Natural killer cell (primary cell): Measurements from ENCODE around the gene ALPI. TPM values are rescaled to one million over a fixed set of nuclear protein-coding genes. Genes with fewer than 3 reads are reported as not detected.
"Not testable (repeated sequence)": the region's sequence is repeated elsewhere in the genome, so short reads cannot be mapped to it uniquely, and the experiment has no call there.

Experiments
- ATAC-seq, 3 donors: fragments of 150-1000 bp in 2 of 3; fragments of 200-7000 bp in 1 of 3; cut with Tn5 transposase; 1 replicate in 1 of 3; 2 replicates in 2 of 3; pipeline ENCODE4 v1.10.0; 2021; ENCODE audit warnings: mild to moderate bottlenecking in 2 of 3, moderate library complexity in 2 of 3
- DNase-seq, 2 donors: peaks; one replicate each; pipeline versions ENCODE4 v3.0.0 to v3.0.0-alpha.2; 2013 to 2021; ENCODE audit warnings: mixed read lengths in 1 of 2
- H3K27ac ChIP-seq: one replicate; pipeline ENCODE4 v1.5.1; 2013; ENCODE audit warnings: mild to moderate bottlenecking, low read length
- H3K27me3 ChIP-seq: one replicate; pipeline ENCODE4 v1.6.1; 2013; ENCODE audit warnings: low read length; ENCODE audit not compliant: control insufficient read depth, insufficient read depth
- H3K36me3 ChIP-seq: one replicate; pipeline ENCODE4 v1.6.1; 2013; ENCODE audit warnings: low read length; ENCODE audit not compliant: control insufficient read depth, insufficient read depth
- H3K4me1 ChIP-seq: one replicate; pipeline ENCODE4 v1.6.1; 2013; ENCODE audit warnings: low read length; ENCODE audit not compliant: control insufficient read depth, insufficient read depth
- H3K4me3 ChIP-seq: one replicate; pipeline ENCODE4 v1.5.1; 2013; ENCODE audit warnings: low read length
- H3K9me3 ChIP-seq: one replicate; pipeline ENCODE4 v1.6.1; 2013; ENCODE audit warnings: low read length; ENCODE audit not compliant: control insufficient read depth, insufficient read depth
- H3K27ac Mint-ChIP-seq, 2 donors: one replicate each; pipeline ENCODE4 v1.8.0; 2022; ENCODE audit warnings: mild to moderate bottlenecking in 2 of 2, mixed read lengths in 2 of 2, moderate library complexity in 1 of 2
- H3K27me3 Mint-ChIP-seq, 2 donors: one replicate each; pipeline ENCODE4 v1.8.0; 2022; ENCODE audit warnings: low read depth in 2 of 2, mixed read lengths in 2 of 2
- H3K36me3 Mint-ChIP-seq: one replicate; pipeline ENCODE4 v1.8.0; 2022; ENCODE audit warnings: mixed read lengths
- H3K4me1 Mint-ChIP-seq, 2 donors: one replicate each; pipeline ENCODE4 v1.8.0; 2022; ENCODE audit warnings: mixed read lengths in 2 of 2
- H3K4me3 Mint-ChIP-seq: one replicate; pipeline ENCODE4 v1.8.0; 2022; ENCODE audit warnings: mild to moderate bottlenecking, moderate library complexity, mixed read lengths
- H3K9me3 Mint-ChIP-seq, 2 donors: one replicate each; pipeline ENCODE4 v1.8.0; 2022; ENCODE audit warnings: mixed read lengths in 2 of 2
- CTCF ChIP-seq: fragments of 200-600 bp; IDR thresholded peaks from one replicate; pipeline ENCODE4 v1.8.0; 2022; ENCODE audit warnings: antibody characterized with exemption
- WGBS: methylation state at CpG from one replicate; pipeline ENCODE4 v1.1.7; 2013; ENCODE audit warnings: missing lambda C conversion rate; ENCODE audit not compliant: insufficient coverage; 5-methylcytosine and 5-hydroxymethylcytosine counted together
- intact Hi-C: fragments of 100-400 bp; cut with micrococcal nuclease; formaldehyde crosslinking; loops from one replicate; pipeline ENCODE4 v1.14.2; 2022
- total RNA-seq, 4 donors: library from RNA; stranded (reverse); fragments of 120-200 nt in 1 of 4; gene quantifications; one replicate each; pipeline versions ENCODE4 v1.2.3 to v1.2.4, GENCODE V29; 2013 to 2022

ALPI gene
- total RNA-seq, 3 donors from 2014 or later (not counting 1 experiment from before 2014, with no cell fraction given) = not detected

DNA sequence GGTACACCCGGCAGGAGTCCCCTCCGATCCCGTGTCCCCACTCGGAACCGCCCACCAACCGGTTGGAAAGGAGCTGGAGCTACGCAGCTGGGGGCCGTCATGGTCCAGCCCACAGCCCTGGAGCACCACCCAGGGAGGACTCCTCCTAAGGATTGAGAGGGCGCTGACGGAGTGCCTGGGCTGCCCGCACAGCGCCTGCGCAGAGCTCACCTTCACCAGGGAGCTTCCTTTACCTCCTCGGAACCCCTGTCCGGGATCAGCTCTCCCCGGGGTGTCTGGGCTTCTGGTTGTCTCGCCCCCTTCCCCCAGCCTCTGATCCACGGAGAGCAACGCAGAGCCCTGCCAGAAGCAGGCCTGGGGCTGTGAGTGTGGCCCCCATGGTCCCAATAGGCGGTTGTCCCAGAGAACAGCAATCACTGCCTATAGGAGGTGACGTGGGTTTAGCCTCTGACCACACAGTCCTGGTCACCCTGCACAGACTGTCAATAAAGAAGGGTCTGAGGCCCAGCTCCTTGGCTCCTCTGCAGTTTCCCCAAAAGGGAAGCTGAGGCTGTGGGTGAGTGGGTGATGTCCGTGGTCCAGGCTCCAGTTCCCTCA, 34.7 kb upstream of the ALPI start:
- DNase-seq (no peak), ATAC-seq (no peak)
- Mint-ChIP-seq H3K4me3 (no peak overlapping the region), H3K9me3 (no peaks in the 10 kb centered on the region), H3K27ac (no peak overlapping the region), H3K4me1 (peaks cover 0 to 5% of the 10 kb centered on the region in 2 donors), H3K36me3 (no peaks in the 10 kb centered on the region), H3K27me3 (peaks cover 32 to 48% of the 10 kb centered on the region in 2 donors)
- Histone ChIP-seq H3K27ac (no peak overlapping the region), H3K4me3 (no peak overlapping the region), H3K4me1 (peaks cover 8% of the 10 kb centered on the region), H3K36me3 (no peaks in the 10 kb centered on the region), H3K9me3 (peaks cover 2% of the 10 kb centered on the region), H3K27me3 (peaks cover 14% of the 10 kb centered on the region)
- intact Hi-C loops = no loop called here
- TF ChIP-seq CTCF = no peak
- 38% methylated on average over 22 of the region's 22 CpGs for WGBS

- H3K36me3 ChIP-seq = no peaks in the 10 kb centered on the region
- Mint-ChIP-seq H3K36me3 (no peaks in the 10 kb centered on the region), H3K27ac (no peak overlapping the region), H3K27me3 (peaks cover 30 to 48% of the 10 kb centered on the region in 2 donors), H3K4me3 (peak overlapping the region; percentile 5), H3K9me3 (no peaks in the 10 kb centered on the region), H3K4me1 (peaks cover 0 to 5% of the 10 kb centered on the region in 2 donors)
- ATAC-seq (no peak), DNase-seq (no peak)
- no peak for TF ChIP-seq CTCF
- H3K27me3 ChIP-seq = peaks cover 14% of the 10 kb centered on the region
- intact Hi-C loops = no loop called here
- H3K4me3 ChIP-seq = no peak overlapping the region
- H3K9me3 ChIP-seq = peaks cover 2% of the 10 kb centered on the region
- peaks cover 8% of the 10 kb centered on the region for H3K4me1 ChIP-seq
- 97% methylated on average over 10 of the region's 10 CpGs for WGBS
- no peak overlapping the region for H3K27ac ChIP-seq
These were observed 33.9 kb upstream of the ALPI start for GRCh38 chr2:232422051-232422450.

DNA sequence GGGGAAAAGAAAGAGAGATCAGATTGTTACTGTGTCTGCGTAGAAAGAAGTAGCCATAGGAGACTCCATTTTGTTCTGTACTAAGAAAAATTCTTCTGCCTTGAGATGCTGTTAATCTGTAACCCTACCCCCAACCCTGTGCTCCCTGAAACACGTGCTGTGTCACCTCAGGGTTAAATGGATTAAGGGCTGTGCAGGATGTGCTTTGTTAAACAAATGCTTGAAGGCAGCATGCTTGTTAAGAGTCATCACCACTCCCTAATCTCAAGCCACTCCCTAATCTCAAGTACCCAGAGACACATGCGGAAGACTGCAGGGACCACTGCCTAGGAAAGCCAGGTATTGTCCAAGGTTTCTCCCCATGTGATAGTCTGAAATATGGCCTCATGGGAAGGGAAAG, 33.0 kb upstream of the ALPI start:
- H3K27me3 ChIP-seq = peaks cover 14% of the 10 kb centered on the region
- H3K4me3 ChIP-seq, H3K9me3 Mint-ChIP-seq, ATAC-seq, intact Hi-C loops, H3K27ac ChIP-seq, H3K4me1 ChIP-seq, DNase-seq, H3K4me1 Mint-ChIP-seq, H3K9me3 ChIP-seq, H3K36me3 Mint-ChIP-seq, H3K27ac Mint-ChIP-seq, H3K4me3 Mint-ChIP-seq, H3K36me3 ChIP-seq: not testable (repeated sequence)
- H3K27me3 Mint-ChIP-seq = peaks cover 30 to 47% of the 10 kb centered on the region in 2 donors
- no CpG with 5 or more reads among the region's 3 CpGs for WGBS

GRCh38 chr2:232423407-232423806, 32.5 kb upstream of the ALPI start:
- H3K9me3 ChIP-seq, H3K4me1 Mint-ChIP-seq, H3K27ac ChIP-seq, H3K36me3 ChIP-seq, H3K4me1 ChIP-seq, H3K27ac Mint-ChIP-seq, DNase-seq, H3K4me3 Mint-ChIP-seq, H3K4me3 ChIP-seq, ATAC-seq, H3K36me3 Mint-ChIP-seq, H3K9me3 Mint-ChIP-seq, intact Hi-C loops: not testable (repeated sequence)
- peaks cover 26 to 43% of the 10 kb centered on the region in 2 donors for H3K27me3 Mint-ChIP-seq
- peaks cover 11% of the 10 kb centered on the region for H3K27me3 ChIP-seq
- 79% methylated on average over 5 of the region's 7 CpGs for WGBS
